Uterus (tissue), 2 donors: ENCODE data around the gene ARHGAP42.

ENCODE experiments used
- POLR2A ChIP-seq, 2 donors: fragments of 450-650 bp; IDR thresholded peaks; one replicate each; pipeline ENCODE4 v1.6.1; 2016; ENCODE audit warnings: antibody characterized with exemption in 2 of 2, mild to moderate bottlenecking in 1 of 2, moderate library complexity in 1 of 2
- TF ChIP-seq, protein P1 (sequence below), 4 experiments: fragments of 200-600 bp in 2 of 4; fragments of 450-650 bp in 2 of 4; sonication (generic) in 2 of 4; IDR thresholded peaks; one replicate each; pipeline ENCODE4 v1.5.1; 2016 to 2019; ENCODE audit warnings: antibody characterized with exemption in 4 of 4, mild to moderate bottlenecking in 2 of 4, moderate library complexity in 1 of 4

DNA sequence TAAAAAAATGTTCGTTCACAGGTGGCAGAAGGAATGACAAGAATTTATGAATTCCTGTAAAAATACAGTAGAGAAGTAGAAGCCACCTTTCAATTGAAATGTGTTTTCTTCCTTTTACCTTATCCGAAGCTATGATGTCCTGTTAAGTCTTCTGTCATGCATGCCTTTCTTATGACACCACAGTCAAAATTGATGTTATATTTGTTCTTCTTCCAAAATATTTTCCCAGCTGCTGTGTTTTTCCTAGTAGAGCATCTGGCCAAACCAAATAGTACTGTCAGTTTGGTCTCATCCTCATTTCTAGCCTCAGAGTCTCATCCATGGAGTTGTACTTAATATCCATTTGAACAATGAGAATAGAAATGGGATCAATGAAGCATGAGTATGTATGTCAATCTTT, 236.5 kb downstream of the ARHGAP42 start:
- TF ChIP-seq, protein P1, sequence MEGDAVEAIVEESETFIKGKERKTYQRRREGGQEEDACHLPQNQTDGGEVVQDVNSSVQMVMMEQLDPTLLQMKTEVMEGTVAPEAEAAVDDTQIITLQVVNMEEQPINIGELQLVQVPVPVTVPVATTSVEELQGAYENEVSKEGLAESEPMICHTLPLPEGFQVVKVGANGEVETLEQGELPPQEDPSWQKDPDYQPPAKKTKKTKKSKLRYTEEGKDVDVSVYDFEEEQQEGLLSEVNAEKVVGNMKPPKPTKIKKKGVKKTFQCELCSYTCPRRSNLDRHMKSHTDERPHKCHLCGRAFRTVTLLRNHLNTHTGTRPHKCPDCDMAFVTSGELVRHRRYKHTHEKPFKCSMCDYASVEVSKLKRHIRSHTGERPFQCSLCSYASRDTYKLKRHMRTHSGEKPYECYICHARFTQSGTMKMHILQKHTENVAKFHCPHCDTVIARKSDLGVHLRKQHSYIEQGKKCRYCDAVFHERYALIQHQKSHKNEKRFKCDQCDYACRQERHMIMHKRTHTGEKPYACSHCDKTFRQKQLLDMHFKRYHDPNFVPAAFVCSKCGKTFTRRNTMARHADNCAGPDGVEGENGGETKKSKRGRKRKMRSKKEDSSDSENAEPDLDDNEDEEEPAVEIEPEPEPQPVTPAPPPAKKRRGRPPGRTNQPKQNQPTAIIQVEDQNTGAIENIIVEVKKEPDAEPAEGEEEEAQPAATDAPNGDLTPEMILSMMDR (IDR thresholded peaks at IDR 0.05) = no peak
- no peak for TF ChIP-seq POLR2A (IDR thresholded peaks at IDR 0.05)
